H1 (cell line): Measurements from ENCODE around the gene CLASP2. TPM values are rescaled to one million over a fixed set of nuclear protein-coding genes. Genes with fewer than 3 reads are reported as not detected.

Experiments used
- MAFK ChIP-seq: IDR thresholded peaks from 2 replicates; pipeline ENCODE4 v1.6.1; 2012; ENCODE audit warnings: low read depth, mild to moderate bottlenecking, improper control_type of control experiment, low read length
- SIX5 ChIP-seq: IDR thresholded peaks from 2 replicates; pipeline ENCODE4 v1.6.1; 2011; ENCODE audit warnings: mild to moderate bottlenecking, low read depth, low read length
- SP2 ChIP-seq: IDR thresholded peaks from 2 replicates; pipeline ENCODE4 v1.6.1; 2012; ENCODE audit warnings: mild to moderate bottlenecking, low read length, inconsistent platforms
- TAF7 ChIP-seq: optimal IDR thresholded peaks from 2 replicates; pipeline ENCODE3; 2011; ENCODE audit warnings: low read depth, mild to moderate bottlenecking, inconsistent platforms, low read length, moderate library complexity, borderline replicate concordance
- polyA plus RNA-seq, 7 experiments: library from polyadenylated mRNA; depleted of rRNA in 3 of 7; stranded (reverse) in 5 of 7; unstranded in 2 of 7; fragments of >200 nt in 5 of 7; fragments of 200-250 nt in 2 of 7; gene quantifications; 1 replicate in 5 of 7; 2 replicates in 1 of 7; 4 replicates in 1 of 7; pipeline versions ENCODE4 v1.2.1 to v1.2.3, GENCODE V29; 2011 to 2013; ENCODE audit warnings: missing spikeins in 2 of 7, mixed read lengths in 2 of 7
- total RNA-seq: library from RNA; stranded (reverse); fragmentation: NEBNext Ultra II Directional; extraction: Animal tissue kit (Norgen Biotek cat#: 25700); gene quantifications from 2 replicates; pipeline ENCODE4 v1.2.1, GENCODE V29; 2021

Gene CLASP2
- total and polyA plus RNA-seq, 2 of the 8 experiments (the other 6 are each of a cell fraction or from before 2014, with no cell fraction given), result 21.7 to 58.0 TPM

DNA sequence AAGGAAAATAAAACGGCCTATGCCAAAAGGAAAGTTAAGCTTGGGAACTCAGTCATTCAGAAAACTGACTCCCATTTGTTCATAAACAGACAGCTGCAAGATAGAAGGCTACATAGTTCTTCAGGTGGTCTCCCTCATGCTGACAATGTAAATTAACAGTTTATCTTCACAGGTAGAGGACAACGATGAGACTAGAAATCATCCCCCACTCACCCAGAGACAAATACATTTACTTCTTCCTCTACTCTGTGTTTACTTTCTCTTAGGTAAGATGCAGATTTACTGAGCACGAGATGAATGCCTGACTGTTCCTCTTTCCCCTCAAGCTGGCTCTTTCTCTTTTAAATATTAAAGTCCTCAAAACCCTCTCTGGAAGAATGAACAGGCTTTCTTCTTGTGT lies 160.2 kb downstream of the CLASP2 start (continued):
- TF ChIP-seq TAF7, result no peak
- TF ChIP-seq SIX5, result no peak
- TF ChIP-seq SP2, result no peak
- TF ChIP-seq MAFK, result no peak
